Measurements from ENCODE around the gene TEX44. TPM values are rescaled to one million over a fixed set of nuclear protein-coding genes. Genes with fewer than 3 reads are reported as not detected.
"Not testable (repeated sequence)": the region's sequence is repeated elsewhere in the genome, so short reads cannot be mapped to it uniquely, and the experiment has no call there.

The TEX44 gene
- total and polyA plus RNA-seq, 2 donors = not detected

- Histone ChIP-seq H3K4me3 (ENCODE audit: low read depth, low read length) (no peak overlapping the region), H3K4me1 (ENCODE audit: insufficient read depth) (no peaks in the 10 kb centered on the region), H3K36me3 (ENCODE audit: insufficient read depth) (no peaks in the 10 kb centered on the region), H3K27ac (ENCODE audit: low read depth) (no peak overlapping the region)
- no peak for DNase-seq (ENCODE audit: extremely low spot score)
- 63% methylated on average over 4 of the region's 4 CpGs for WGBS
These were observed 11.3 kb upstream of the TEX44 start for GRCh38 chr2:231581328-231581727.

- no peak overlapping the region for H3K27ac ChIP-seq (ENCODE audit: low read depth)
- no peak for DNase-seq (ENCODE audit: extremely low spot score)
- H3K4me1 ChIP-seq (ENCODE audit: insufficient read depth) = no peaks in the 10 kb centered on the region
- no peaks in the 10 kb centered on the region for H3K36me3 ChIP-seq (ENCODE audit: insufficient read depth)
- WGBS = 54% methylated on average over 11 of the region's 11 CpGs
- H3K4me3 ChIP-seq (ENCODE audit: low read depth, low read length) = no peak overlapping the region
These were observed 8.7 kb upstream of the TEX44 start for GRCh38 chr2:231583982-231584381.

GRCh38 chr2:231587744-231588143, 4.9 kb upstream of the TEX44 start:
- H3K4me3 ChIP-seq (ENCODE audit: low read depth, low read length); DNase-seq (ENCODE audit: extremely low spot score); H3K4me1 ChIP-seq (ENCODE audit: insufficient read depth); H3K36me3 ChIP-seq (ENCODE audit: insufficient read depth); H3K27ac ChIP-seq (ENCODE audit: low read depth): not testable (repeated sequence)
- 94% methylated on average over 1 of the region's 1 CpG for WGBS

GRCh38 chr2:231589656-231590055, 3.0 kb upstream of the TEX44 start:
- Histone ChIP-seq H3K36me3 (ENCODE audit: insufficient read depth) (no peaks in the 10 kb centered on the region), H3K4me3 (ENCODE audit: low read depth, low read length) (no peak overlapping the region), H3K27ac (ENCODE audit: low read depth) (no peak overlapping the region), H3K4me1 (ENCODE audit: insufficient read depth) (no peaks in the 10 kb centered on the region)
- WGBS = 89% methylated on average over 7 of the region's 7 CpGs
- no peak for DNase-seq (ENCODE audit: extremely low spot score)

DNA sequence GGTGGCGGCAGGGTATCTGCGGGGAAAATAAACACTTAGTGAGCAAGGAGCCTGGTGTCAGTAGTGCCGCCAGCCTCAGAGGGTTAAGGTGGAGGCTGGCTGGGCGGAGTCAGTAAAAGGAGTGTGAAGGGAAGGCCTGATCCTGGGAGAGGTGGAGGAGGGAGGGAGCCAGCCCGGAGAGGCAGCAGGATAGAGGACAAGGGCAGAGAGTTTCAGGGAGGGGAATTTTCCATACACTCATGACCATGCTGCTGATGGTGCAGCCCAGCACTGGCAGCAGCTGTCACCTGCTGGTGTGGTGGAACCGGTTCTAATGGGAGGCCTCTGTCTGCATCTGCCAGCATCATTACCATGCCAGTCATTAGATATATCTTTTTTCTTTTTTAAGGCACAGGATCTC, 2.0 kb upstream of the TEX44 start:
- no peak overlapping the region for H3K27ac ChIP-seq (ENCODE audit: low read depth)
- WGBS = 69% methylated on average over 6 of the region's 6 CpGs
- no peak overlapping the region for H3K4me3 ChIP-seq (ENCODE audit: low read depth, low read length)
- no peaks in the 10 kb centered on the region for H3K4me1 ChIP-seq (ENCODE audit: insufficient read depth)
- no peak for DNase-seq (ENCODE audit: extremely low spot score)
- H3K36me3 ChIP-seq (ENCODE audit: insufficient read depth) = no peaks in the 10 kb centered on the region

DNA sequence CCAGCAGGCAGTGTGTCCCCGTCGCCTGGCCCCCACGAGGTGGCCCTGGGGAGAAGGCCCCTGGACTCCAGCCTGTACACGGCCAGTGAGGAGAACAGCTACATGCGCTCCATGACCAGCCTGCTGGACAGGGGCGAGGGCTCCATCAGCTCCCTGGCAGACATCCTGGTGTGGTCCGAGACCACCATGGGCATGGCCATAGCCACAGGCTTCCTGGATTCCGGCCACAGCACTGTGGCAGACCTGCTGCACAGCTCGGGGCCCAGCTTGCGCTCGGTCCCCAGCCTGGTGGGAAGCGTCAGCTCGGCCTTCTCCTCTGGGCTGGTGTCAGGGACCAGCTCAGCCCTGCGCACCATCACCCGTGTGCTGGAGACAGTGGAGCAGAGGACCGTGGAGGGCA, 1.0 kb downstream of the TEX44 start:
- Histone ChIP-seq H3K4me1 (ENCODE audit: insufficient read depth) (no peaks in the 10 kb centered on the region), H3K36me3 (ENCODE audit: insufficient read depth) (no peaks in the 10 kb centered on the region), H3K27ac (ENCODE audit: low read depth) (no peak overlapping the region), H3K4me3 (ENCODE audit: low read depth, low read length) (no peak overlapping the region)
- WGBS = 93% methylated on average over 16 of the region's 16 CpGs
- no peak for DNase-seq (ENCODE audit: extremely low spot score)

DNA sequence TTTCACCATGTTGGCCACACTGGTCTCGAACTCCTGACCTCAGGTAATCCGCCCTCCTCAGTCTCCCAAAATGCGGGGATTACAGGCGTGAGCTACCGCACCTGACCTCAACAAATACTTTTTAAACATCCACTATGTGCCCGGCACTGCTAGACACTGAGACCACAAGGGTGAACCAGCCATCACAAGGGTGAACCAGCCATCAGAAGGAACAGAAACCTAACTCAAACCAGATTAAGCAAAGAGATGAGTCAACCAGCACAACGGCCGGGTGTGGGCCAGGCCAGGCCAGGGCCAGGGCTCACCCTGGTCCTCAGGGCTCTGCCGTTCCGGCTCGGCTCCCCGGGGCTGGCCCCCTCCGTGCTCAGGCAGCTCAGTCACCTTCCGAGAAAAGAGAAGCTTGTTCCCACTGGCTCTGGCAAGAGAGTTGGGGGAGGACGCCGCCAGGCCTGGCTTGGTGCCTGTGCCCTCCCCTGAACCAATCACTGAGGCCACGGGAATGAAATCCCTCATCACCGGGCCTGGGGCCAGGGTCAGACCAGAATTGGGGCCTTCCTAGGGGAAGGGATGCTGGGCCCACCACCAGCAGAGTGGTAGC, 4.4 kb downstream of the TEX44 start:
- Histone ChIP-seq H3K4me3 (ENCODE audit: low read depth, low read length) (no peak overlapping the region), H3K4me1 (ENCODE audit: insufficient read depth) (no peaks in the 10 kb centered on the region), H3K27ac (ENCODE audit: low read depth) (no peak overlapping the region), H3K36me3 (ENCODE audit: insufficient read depth) (no peaks in the 10 kb centered on the region)
- no peak for DNase-seq (ENCODE audit: extremely low spot score)
- 52% methylated on average over 18 of the region's 18 CpGs for WGBS

DNA sequence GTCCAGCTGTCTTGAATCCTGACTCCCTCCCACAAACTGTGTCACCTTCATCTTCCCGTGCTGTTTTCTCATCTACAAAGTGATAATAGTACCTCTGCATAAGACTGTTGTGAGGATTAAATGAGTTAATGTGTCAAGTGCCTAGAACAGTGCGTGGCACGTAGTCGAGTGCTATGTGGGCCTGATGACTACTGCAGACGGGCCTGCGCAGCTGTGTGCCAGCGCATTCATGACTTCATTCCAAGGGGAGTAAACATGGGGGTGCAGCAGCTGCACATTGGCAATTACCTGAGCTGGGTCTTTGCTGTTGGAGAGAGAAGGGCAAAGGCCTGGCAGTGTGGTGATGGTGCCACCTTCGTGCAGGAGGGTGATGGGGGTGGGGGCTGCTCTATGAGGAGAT, 5.0 kb downstream of the TEX44 start:
- no peak overlapping the region for H3K27ac ChIP-seq (ENCODE audit: low read depth)
- no peaks in the 10 kb centered on the region for H3K4me1 ChIP-seq (ENCODE audit: insufficient read depth)
- no peak overlapping the region for H3K4me3 ChIP-seq (ENCODE audit: low read depth, low read length)
- H3K36me3 ChIP-seq (ENCODE audit: insufficient read depth) = no peaks in the 10 kb centered on the region
- 73% methylated on average over 8 of the region's 8 CpGs for WGBS
- DNase-seq (ENCODE audit: extremely low spot score) = no peak

DNA sequence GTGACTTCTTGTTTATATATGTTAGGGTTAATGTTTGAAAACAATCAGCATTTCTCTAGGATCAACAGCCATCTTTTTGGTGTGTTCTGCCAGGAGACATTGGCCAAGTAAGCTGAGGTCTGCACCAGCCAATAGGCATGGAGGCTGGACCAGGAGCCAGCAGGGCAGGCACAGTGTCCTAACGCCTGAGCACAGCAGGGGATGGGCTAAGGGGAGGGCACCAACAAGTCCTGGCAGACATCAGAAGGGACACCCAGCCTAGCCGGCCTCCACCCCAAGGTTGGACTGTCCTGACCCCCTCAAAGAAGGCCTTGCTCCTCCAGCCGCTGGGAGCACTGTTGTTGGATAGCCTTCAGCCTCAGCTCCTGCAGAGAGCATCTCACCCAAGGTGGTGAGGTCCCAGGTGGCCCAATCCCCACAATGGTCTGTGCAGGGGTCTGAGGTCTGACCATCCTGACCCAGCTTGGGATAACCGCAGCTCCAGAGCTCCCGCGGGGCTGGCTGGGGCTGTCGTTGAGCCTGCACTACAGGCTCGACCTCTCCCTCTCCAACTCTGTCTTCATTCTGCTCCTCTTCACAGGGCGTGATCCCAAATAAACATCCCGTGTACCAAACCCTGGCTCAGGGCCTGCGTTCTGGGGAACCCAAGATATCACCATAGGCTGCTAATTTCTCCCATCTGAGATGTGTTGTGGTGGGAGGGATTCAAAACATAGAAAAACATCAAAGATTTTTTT, 8.1 kb downstream of the TEX44 start:
- Histone ChIP-seq H3K4me1 (ENCODE audit: insufficient read depth) (no peaks in the 10 kb centered on the region), H3K4me3 (ENCODE audit: low read depth, low read length) (no peak overlapping the region), H3K36me3 (ENCODE audit: insufficient read depth) (no peaks in the 10 kb centered on the region), H3K27ac (ENCODE audit: low read depth) (no peak overlapping the region)
- no peak for DNase-seq (ENCODE audit: extremely low spot score)
- 51% methylated on average over 11 of the region's 11 CpGs for WGBS

GRCh38 chr2:231601356-231602229, 8.9 kb downstream of the TEX44 start:
- WGBS = 32% methylated on average over 12 of the region's 12 CpGs
- Histone ChIP-seq H3K4me1 (ENCODE audit: insufficient read depth) (no peaks in the 10 kb centered on the region), H3K27ac (ENCODE audit: low read depth) (no peak overlapping the region), H3K36me3 (ENCODE audit: insufficient read depth) (no peaks in the 10 kb centered on the region), H3K4me3 (ENCODE audit: low read depth, low read length) (no peak overlapping the region)
- DNase-seq (ENCODE audit: extremely low spot score) = no peak

DNA sequence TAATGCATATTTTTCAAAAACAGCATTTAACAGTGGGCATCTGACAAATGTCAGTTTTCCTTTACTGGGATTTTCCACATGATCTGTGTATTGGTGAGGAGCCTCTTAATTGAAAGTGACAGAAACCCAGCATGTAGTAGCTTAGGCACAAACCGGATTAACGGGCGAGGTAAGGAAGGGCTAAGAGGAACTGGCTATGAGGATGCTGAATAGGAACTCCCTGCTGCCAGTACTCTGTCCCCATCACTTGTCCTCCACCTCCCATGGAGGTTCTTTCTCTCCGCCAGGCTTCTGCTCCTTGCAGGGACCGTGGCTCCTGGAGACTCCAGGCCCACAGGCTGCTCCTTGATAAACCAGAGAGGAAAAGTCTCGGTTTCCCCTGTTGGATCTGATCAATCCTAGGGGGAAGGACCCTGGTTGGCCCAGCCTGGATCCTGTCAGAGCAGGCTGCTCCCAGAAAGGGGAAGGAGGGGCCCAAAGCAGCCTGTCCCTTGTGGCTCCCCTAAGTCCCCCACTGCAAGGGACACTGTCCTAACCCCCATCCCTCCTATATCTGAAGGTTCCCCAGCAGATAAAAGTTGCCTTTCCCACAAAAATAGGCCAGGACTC, 10.3 kb downstream of the TEX44 start:
- DNase-seq (ENCODE audit: extremely low spot score) = no peak
- Histone ChIP-seq H3K4me1 (ENCODE audit: insufficient read depth) (no peaks in the 10 kb centered on the region), H3K36me3 (ENCODE audit: insufficient read depth) (no peaks in the 10 kb centered on the region), H3K4me3 (ENCODE audit: low read depth, low read length) (no peak overlapping the region), H3K27ac (ENCODE audit: low read depth) (no peak overlapping the region)
- WGBS = 65% methylated on average over 6 of the region's 6 CpGs

GRCh38 chr2:231604101-231604684, 11.5 kb downstream of the TEX44 start:
- WGBS = 8% methylated on average over 40 of the region's 40 CpGs
- DNase-seq (ENCODE audit: extremely low spot score) = no peak
- Histone ChIP-seq H3K27ac (ENCODE audit: low read depth) (peak overlapping the region; percentile 96), H3K4me1 (ENCODE audit: insufficient read depth) (no peaks in the 10 kb centered on the region), H3K36me3 (ENCODE audit: insufficient read depth) (no peaks in the 10 kb centered on the region), H3K4me3 (ENCODE audit: low read depth, low read length) (peak overlapping the region; percentile 29)
